ENCODE data around the gene WDR37.
"Not testable (repeated sequence)": the region's sequence is repeated elsewhere in the genome, so short reads cannot be mapped to it uniquely, and the experiment has no call there.

WDR37 gene

GRCh38 chr10:1056326-1057105 is at the start of gene WDR37:
Gene WDR37 (plus strand): TSS chr10:1056385. CDS start chr10:1072156, 15,771 bp downstream.
- H3K79me2 ChIP-seq (ENCODE audit: control insufficient read depth, low read length), result peaks cover 100% of the 10 kb centered on the region
- peaks cover 79% of the 10 kb centered on the region for H3K36me3 ChIP-seq (ENCODE audit: control insufficient read depth, low read length)
- peak within 1 kb of the TSS; percentile 81 for H3K27ac ChIP-seq (ENCODE audit: low read depth, low read length)
- H3K4me3 ChIP-seq (ENCODE audit: low read length), result peak within 1 kb of the TSS; percentile 96
- no peaks in the 10 kb centered on the region for H3K9me3 ChIP-seq (ENCODE audit: control insufficient read depth, insufficient read depth, low read length)
- H3F3A ChIP-seq (ENCODE audit: control insufficient read depth, insufficient read depth), result peaks cover 12% of the 10 kb centered on the region; the same call in 1 of the 2 replicates
- no peaks in the 10 kb centered on the region for H3K27me3 ChIP-seq (ENCODE audit: control insufficient read depth, low read length)
- H3K4me2 ChIP-seq (ENCODE audit: low read length), result peak within 1 kb of the TSS; percentile 78
- H4K20me1 ChIP-seq (ENCODE audit: control insufficient read depth, insufficient read depth, low read depth, low read length), result peaks cover 32% of the 10 kb centered on the region
- peaks cover 62% of the 10 kb centered on the region for H3K4me1 ChIP-seq (ENCODE audit: control insufficient read depth, low read length)
- no peaks in the 10 kb centered on the region for H3K9me2 ChIP-seq (replicated peaks; ENCODE audit: control insufficient read depth, low read length)
- TF ChIP-seq EZH2phosphoT487 (IDR thresholded peaks at IDR 0.05; ENCODE audit: borderline replicate concordance, low read length), result no peak

GRCh38 chr10:1006573-1006972 is 49.6 kb upstream of the WDR37 start:
- Histone ChIP-seq H3F3A (ENCODE audit: control insufficient read depth, insufficient read depth) (no peaks in the 10 kb centered on the region), H3K27ac (ENCODE audit: low read depth, low read length) (no peak overlapping the region), H3K4me2 (ENCODE audit: low read length) (no peak overlapping the region), H3K27me3 (ENCODE audit: control insufficient read depth, low read length) (no peaks in the 10 kb centered on the region), H3K4me3 (ENCODE audit: low read length) (no peak overlapping the region), H3K9me3 (ENCODE audit: control insufficient read depth, insufficient read depth, low read length) (no peaks in the 10 kb centered on the region), H3K36me3 (ENCODE audit: control insufficient read depth, low read length) (peaks cover 97% of the 10 kb centered on the region), H3K79me2 (ENCODE audit: control insufficient read depth, low read length) (peaks cover 38% of the 10 kb centered on the region), H4K20me1 (ENCODE audit: control insufficient read depth, insufficient read depth, low read depth, low read length) (peaks cover 10% of the 10 kb centered on the region; the same call in 1 of the 2 replicates), H3K4me1 (ENCODE audit: control insufficient read depth, low read length) (no peaks in the 10 kb centered on the region), H3K9me2 (replicated peaks; ENCODE audit: control insufficient read depth, low read length) (no peaks in the 10 kb centered on the region)
- TF ChIP-seq CTCF (IDR thresholded peaks at IDR 0.05; ENCODE audit: low read depth, low read length, poor library complexity, severe bottlenecking) (no peak), EZH2phosphoT487 (IDR thresholded peaks at IDR 0.05; ENCODE audit: borderline replicate concordance, low read length) (no peak)

GRCh38 chr10:1007583-1007982 is 48.6 kb upstream of the WDR37 start:
- H3K9me3 ChIP-seq (ENCODE audit: control insufficient read depth, insufficient read depth, low read length), result no peaks in the 10 kb centered on the region
- no peaks in the 10 kb centered on the region for H3F3A ChIP-seq (ENCODE audit: control insufficient read depth, insufficient read depth)
- H3K4me3 ChIP-seq (ENCODE audit: low read length), result no peak overlapping the region
- H3K4me2 ChIP-seq (ENCODE audit: low read length), result no peak overlapping the region
- H3K36me3 ChIP-seq (ENCODE audit: control insufficient read depth, low read length), result peaks cover 97% of the 10 kb centered on the region
- H4K20me1 ChIP-seq (ENCODE audit: control insufficient read depth, insufficient read depth, low read depth, low read length), result peaks cover 10% of the 10 kb centered on the region; the same call in 1 of the 2 replicates
- H3K27ac ChIP-seq (ENCODE audit: low read depth, low read length), result no peak overlapping the region
- no peaks in the 10 kb centered on the region for H3K27me3 ChIP-seq (ENCODE audit: control insufficient read depth, low read length)
- H3K4me1 ChIP-seq (ENCODE audit: control insufficient read depth, low read length), result no peaks in the 10 kb centered on the region
- TF ChIP-seq EZH2phosphoT487 (IDR thresholded peaks at IDR 0.05; ENCODE audit: borderline replicate concordance, low read length) (no peak), CTCF (IDR thresholded peaks at IDR 0.05; ENCODE audit: low read depth, low read length, poor library complexity, severe bottlenecking) (no peak)
- peaks cover 30% of the 10 kb centered on the region for H3K79me2 ChIP-seq (ENCODE audit: control insufficient read depth, low read length)
- H3K9me2 ChIP-seq (replicated peaks; ENCODE audit: control insufficient read depth, low read length), result no peaks in the 10 kb centered on the region

GRCh38 chr10:1009071-1009494 is 47.1 kb upstream of the WDR37 start:
- no peak for TF ChIP-seq EZH2phosphoT487 (IDR thresholded peaks at IDR 0.05; ENCODE audit: borderline replicate concordance, low read length)
- TF ChIP-seq CTCF (IDR thresholded peaks at IDR 0.05; ENCODE audit: low read depth, low read length, poor library complexity, severe bottlenecking), result no peak
- Histone ChIP-seq H3K4me1 (ENCODE audit: control insufficient read depth, low read length) (no peaks in the 10 kb centered on the region), H4K20me1 (ENCODE audit: control insufficient read depth, insufficient read depth, low read depth, low read length) (peaks cover 5% of the 10 kb centered on the region; the same call in 1 of the 2 replicates), H3K36me3 (ENCODE audit: control insufficient read depth, low read length) (peaks cover 93% of the 10 kb centered on the region), H3K79me2 (ENCODE audit: control insufficient read depth, low read length) (peaks cover 15% of the 10 kb centered on the region), H3K4me2 (ENCODE audit: low read length) (no peak overlapping the region), H3K4me3 (ENCODE audit: low read length) (no peak overlapping the region), H3K27me3 (ENCODE audit: control insufficient read depth, low read length) (no peaks in the 10 kb centered on the region), H3F3A (ENCODE audit: control insufficient read depth, insufficient read depth) (no peaks in the 10 kb centered on the region), H3K27ac (ENCODE audit: low read depth, low read length) (no peak overlapping the region), H3K9me3 (ENCODE audit: control insufficient read depth, insufficient read depth, low read length) (no peaks in the 10 kb centered on the region), H3K9me2 (replicated peaks; ENCODE audit: control insufficient read depth, low read length) (no peaks in the 10 kb centered on the region)

GRCh38 chr10:1009947-1010346 is 46.2 kb upstream of the WDR37 start:
- H3K79me2 ChIP-seq (ENCODE audit: control insufficient read depth, low read length); H3K4me3 ChIP-seq (ENCODE audit: low read length); H3K9me3 ChIP-seq (ENCODE audit: control insufficient read depth, insufficient read depth, low read length); H4K20me1 ChIP-seq (ENCODE audit: control insufficient read depth, insufficient read depth, low read depth, low read length); H3K27me3 ChIP-seq (ENCODE audit: control insufficient read depth, low read length); H3F3A ChIP-seq (ENCODE audit: control insufficient read depth, insufficient read depth); H3K4me2 ChIP-seq (ENCODE audit: low read length); H3K9me2 ChIP-seq (replicated peaks; ENCODE audit: control insufficient read depth, low read length); H3K27ac ChIP-seq (ENCODE audit: low read depth, low read length); H3K4me1 ChIP-seq (ENCODE audit: control insufficient read depth, low read length): not testable (repeated sequence)
- peaks cover 93% of the 10 kb centered on the region for H3K36me3 ChIP-seq (ENCODE audit: control insufficient read depth, low read length)

Measured in DOHH2 (cell line).